Activated naive CD8-positive, alpha-beta T cell (primary cell): ENCODE results near the gene NCBP3.

Source experiments
- H3K27ac Mint-ChIP-seq: one replicate; pipeline ENCODE4 v1.8.0; 2021; ENCODE audit warnings: mixed read lengths
- H3K27me3 Mint-ChIP-seq: one replicate; pipeline ENCODE4 v1.8.0; 2021; ENCODE audit warnings: mixed read lengths
- H3K36me3 Mint-ChIP-seq: one replicate; pipeline ENCODE4 v1.8.0; 2021; ENCODE audit warnings: mixed read lengths
- H3K4me1 Mint-ChIP-seq: one replicate; pipeline ENCODE4 v1.8.0; 2021; ENCODE audit warnings: low read depth, mixed read lengths
- H3K4me3 Mint-ChIP-seq: one replicate; pipeline ENCODE4 v1.8.0; 2021; ENCODE audit warnings: mild to moderate bottlenecking, mixed read lengths
- H3K9me3 Mint-ChIP-seq: one replicate; pipeline ENCODE4 v1.8.0; 2021; ENCODE audit warnings: low read depth, mixed read lengths

The NCBP3 gene

GRCh38 chr17:3777366-3778120, 68.5 kb downstream of the NCBP3 start:
- H3K9me3 Mint-ChIP-seq = no peaks in the 10 kb centered on the region
- no peaks in the 10 kb centered on the region for H3K27me3 Mint-ChIP-seq
- no peak overlapping the region for H3K27ac Mint-ChIP-seq
- no peaks in the 10 kb centered on the region for H3K36me3 Mint-ChIP-seq
- H3K4me1 Mint-ChIP-seq = peaks cover 4% of the 10 kb centered on the region
- H3K4me3 Mint-ChIP-seq = no peak overlapping the region

- no peaks in the 10 kb centered on the region for H3K36me3 Mint-ChIP-seq
- H3K4me1 Mint-ChIP-seq = peaks cover 32% of the 10 kb centered on the region
- H3K4me3 Mint-ChIP-seq = no peak overlapping the region
- H3K27ac Mint-ChIP-seq = no peak overlapping the region
- H3K9me3 Mint-ChIP-seq = no peaks in the 10 kb centered on the region
- H3K27me3 Mint-ChIP-seq = no peaks in the 10 kb centered on the region
These were observed 72.1 kb downstream of the NCBP3 start for GRCh38 chr17:3773966-3774365.

GRCh38 chr17:3773511-3773910, 72.5 kb downstream of the NCBP3 start:
- Mint-ChIP-seq H3K4me3 (no peak overlapping the region), H3K27ac (no peak overlapping the region), H3K36me3 (peaks cover 1% of the 10 kb centered on the region)

GRCh38 chr17:3772764-3773163, 73.3 kb downstream of the NCBP3 start:
- H3K9me3 Mint-ChIP-seq = no peaks in the 10 kb centered on the region
- H3K27me3 Mint-ChIP-seq = no peaks in the 10 kb centered on the region
- peak overlapping the region; percentile 41 for H3K27ac Mint-ChIP-seq
- peaks cover 41% of the 10 kb centered on the region for H3K4me1 Mint-ChIP-seq
- H3K4me3 Mint-ChIP-seq = no peak overlapping the region
- peaks cover 3% of the 10 kb centered on the region for H3K36me3 Mint-ChIP-seq

More at GRCh38 chr17:3773511-3773910, 72.5 kb downstream of the NCBP3 start:
- peaks cover 36% of the 10 kb centered on the region for H3K4me1 Mint-ChIP-seq
- no peaks in the 10 kb centered on the region for H3K27me3 Mint-ChIP-seq
- H3K9me3 Mint-ChIP-seq = no peaks in the 10 kb centered on the region

GRCh38 chr17:3771140-3771539, 74.9 kb downstream of the NCBP3 start:
- Mint-ChIP-seq H3K27me3 (no peaks in the 10 kb centered on the region), H3K4me1 (peaks cover 53% of the 10 kb centered on the region), H3K4me3 (no peak overlapping the region), H3K27ac (peak overlapping the region; percentile 69), H3K9me3 (no peaks in the 10 kb centered on the region), H3K36me3 (peaks cover 3% of the 10 kb centered on the region)

- H3K27me3 Mint-ChIP-seq = no peaks in the 10 kb centered on the region
- peaks cover 3% of the 10 kb centered on the region for H3K36me3 Mint-ChIP-seq
- peak overlapping the region; percentile 40 for H3K4me3 Mint-ChIP-seq
- peak overlapping the region; percentile 83 for H3K27ac Mint-ChIP-seq
- peaks cover 60% of the 10 kb centered on the region for H3K4me1 Mint-ChIP-seq
- no peaks in the 10 kb centered on the region for H3K9me3 Mint-ChIP-seq
These were observed 75.6 kb downstream of the NCBP3 start for GRCh38 chr17:3770466-3770865.

- Mint-ChIP-seq H3K4me1 (peaks cover 72% of the 10 kb centered on the region), H3K4me3 (peak overlapping the region; percentile 30), H3K9me3 (no peaks in the 10 kb centered on the region), H3K36me3 (peaks cover 3% of the 10 kb centered on the region), H3K27me3 (no peaks in the 10 kb centered on the region), H3K27ac (peak overlapping the region; percentile 64)
These were observed 77.3 kb downstream of the NCBP3 start for GRCh38 chr17:3768769-3769168.

- peaks cover 3% of the 10 kb centered on the region for H3K36me3 Mint-ChIP-seq
- H3K4me1 Mint-ChIP-seq = peaks cover 77% of the 10 kb centered on the region
- peak overlapping the region; percentile 30 for H3K4me3 Mint-ChIP-seq
- no peaks in the 10 kb centered on the region for H3K9me3 Mint-ChIP-seq
- H3K27me3 Mint-ChIP-seq = no peaks in the 10 kb centered on the region
- peak overlapping the region; percentile 64 for H3K27ac Mint-ChIP-seq
These were observed 77.7 kb downstream of the NCBP3 start for GRCh38 chr17:3768341-3768740.

- Mint-ChIP-seq H3K4me3 (no peak overlapping the region), H3K36me3 (peaks cover 3% of the 10 kb centered on the region), H3K9me3 (no peaks in the 10 kb centered on the region), H3K27ac (no peak overlapping the region), H3K27me3 (no peaks in the 10 kb centered on the region), H3K4me1 (peaks cover 75% of the 10 kb centered on the region)
These were observed 79.3 kb downstream of the NCBP3 start for GRCh38 chr17:3766779-3767178.

GRCh38 chr17:3765981-3766380, 80.1 kb downstream of the NCBP3 start:
- peak overlapping the region; percentile 88 for H3K27ac Mint-ChIP-seq
- H3K4me1 Mint-ChIP-seq = peaks cover 71% of the 10 kb centered on the region
- peak overlapping the region; percentile 52 for H3K4me3 Mint-ChIP-seq
- no peaks in the 10 kb centered on the region for H3K9me3 Mint-ChIP-seq
- H3K27me3 Mint-ChIP-seq = no peaks in the 10 kb centered on the region
- peaks cover 3% of the 10 kb centered on the region for H3K36me3 Mint-ChIP-seq

- H3K4me1 Mint-ChIP-seq = peaks cover 59% of the 10 kb centered on the region
- no peaks in the 10 kb centered on the region for H3K27me3 Mint-ChIP-seq
- peak overlapping the region; percentile 76 for H3K4me3 Mint-ChIP-seq
- H3K9me3 Mint-ChIP-seq = peaks cover 6% of the 10 kb centered on the region
- peak overlapping the region; percentile 94 for H3K27ac Mint-ChIP-seq
- H3K36me3 Mint-ChIP-seq = peaks cover 8% of the 10 kb centered on the region
These were observed 82.3 kb downstream of the NCBP3 start for GRCh38 chr17:3763777-3764170.

- H3K4me3 Mint-ChIP-seq = peak overlapping the region; percentile 76
- H3K9me3 Mint-ChIP-seq = peaks cover 6% of the 10 kb centered on the region
- peaks cover 52% of the 10 kb centered on the region for H3K4me1 Mint-ChIP-seq
- peak overlapping the region; percentile 94 for H3K27ac Mint-ChIP-seq
- H3K36me3 Mint-ChIP-seq = peaks cover 4% of the 10 kb centered on the region
- H3K27me3 Mint-ChIP-seq = no peaks in the 10 kb centered on the region
These were observed 82.9 kb downstream of the NCBP3 start for GRCh38 chr17:3762922-3763776.

GRCh38 chr17:3761918-3762380, 84.1 kb downstream of the NCBP3 start:
- no peak overlapping the region for H3K27ac Mint-ChIP-seq
- H3K36me3 Mint-ChIP-seq = peaks cover 4% of the 10 kb centered on the region
- H3K4me1 Mint-ChIP-seq = peaks cover 49% of the 10 kb centered on the region
- H3K9me3 Mint-ChIP-seq = peaks cover 6% of the 10 kb centered on the region
- no peak overlapping the region for H3K4me3 Mint-ChIP-seq
- no peaks in the 10 kb centered on the region for H3K27me3 Mint-ChIP-seq

GRCh38 chr17:3761036-3761917, 84.8 kb downstream of the NCBP3 start:
- H3K27ac Mint-ChIP-seq = no peak overlapping the region
- no peak overlapping the region for H3K4me3 Mint-ChIP-seq
- peaks cover 4% of the 10 kb centered on the region for H3K36me3 Mint-ChIP-seq
- H3K4me1 Mint-ChIP-seq = peaks cover 44% of the 10 kb centered on the region
- H3K9me3 Mint-ChIP-seq = peaks cover 6% of the 10 kb centered on the region
- no peaks in the 10 kb centered on the region for H3K27me3 Mint-ChIP-seq
